NCI-H2029 treated with DMSO at 0.1 percent for 48 hours (cell line): ENCODE results near the gene SEZ6L.
A peak's percentile ranks its signal among the peaks of the same experiment; 100 is the strongest.

ENCODE experiments used
- DNase-seq: peaks from one replicate; lab custom pipeline; 2025; lab: John Stamatoyannopoulos, UW

The SEZ6L gene

GRCh38 chr22:26245001-26245400 lies 75.7 kb downstream of the SEZ6L start:
- DNase-seq = no peak

- no peak for DNase-seq
Observed at GRCh38 chr22:26246552-26246951, 77.3 kb downstream of the SEZ6L start.

DNA sequence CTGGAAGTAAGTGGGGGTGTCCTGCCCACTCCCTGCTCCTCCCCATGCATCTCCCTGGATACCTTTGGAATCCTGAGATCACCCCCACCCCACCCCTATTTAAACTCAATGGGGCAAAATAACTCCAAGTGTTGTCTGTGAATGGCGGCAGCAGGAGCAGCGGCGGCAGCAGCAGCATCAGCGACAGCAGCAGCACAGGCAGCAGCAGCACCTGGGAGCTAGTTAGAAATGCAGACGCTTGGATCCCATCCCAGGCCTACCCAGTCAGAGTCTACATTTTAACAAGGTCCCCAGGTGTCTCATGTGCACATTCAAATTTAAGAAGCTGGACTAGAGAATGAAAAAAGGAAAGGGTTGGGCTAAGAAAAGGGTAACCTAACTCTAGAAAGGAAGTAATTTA lies 82.6 kb downstream of the SEZ6L start:
- DNase-seq = no peak

DNA sequence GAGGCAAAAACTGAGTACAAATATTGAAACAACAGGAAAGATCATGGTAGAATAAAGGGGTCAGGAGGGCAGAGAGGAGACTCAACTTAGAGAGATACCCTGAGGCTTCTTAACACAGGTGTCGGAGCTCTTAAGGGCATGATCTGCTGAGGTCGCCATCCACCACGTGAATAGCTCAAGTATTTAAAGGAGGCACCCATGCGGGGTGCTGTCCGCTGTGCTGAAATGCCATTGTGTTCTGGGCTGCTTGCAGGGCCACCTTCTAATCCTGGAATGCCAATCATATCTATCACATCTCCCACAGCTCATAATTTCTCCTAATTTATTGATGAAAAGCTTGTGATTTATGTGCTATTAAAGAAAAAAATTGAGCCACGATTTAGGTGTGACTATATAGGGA lies 90.2 kb downstream of the SEZ6L start:
- no peak for DNase-seq

DNA sequence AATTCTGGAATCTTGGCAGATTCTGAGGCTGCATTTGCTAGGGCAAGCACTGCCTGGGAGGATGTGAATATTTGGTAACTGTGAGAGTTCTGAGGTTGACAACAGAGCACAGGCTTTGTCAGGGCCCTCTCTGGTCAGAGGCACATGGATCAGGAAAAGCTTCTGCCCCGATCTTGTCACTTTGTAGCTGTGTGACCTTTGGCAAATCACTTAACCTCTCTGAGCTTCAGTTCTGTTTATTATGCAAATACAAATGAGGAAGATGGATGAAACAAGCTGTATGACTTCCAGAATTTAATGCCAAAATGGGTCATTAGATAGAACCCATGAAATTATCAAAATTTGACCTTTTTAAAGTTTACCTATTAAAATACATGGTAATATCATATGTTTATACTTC lies 94.9 kb downstream of the SEZ6L start:
- no peak for DNase-seq

- DNase-seq = no peak
Observed at GRCh38 chr22:26265281-26265680, 96.0 kb downstream of the SEZ6L start.

DNA sequence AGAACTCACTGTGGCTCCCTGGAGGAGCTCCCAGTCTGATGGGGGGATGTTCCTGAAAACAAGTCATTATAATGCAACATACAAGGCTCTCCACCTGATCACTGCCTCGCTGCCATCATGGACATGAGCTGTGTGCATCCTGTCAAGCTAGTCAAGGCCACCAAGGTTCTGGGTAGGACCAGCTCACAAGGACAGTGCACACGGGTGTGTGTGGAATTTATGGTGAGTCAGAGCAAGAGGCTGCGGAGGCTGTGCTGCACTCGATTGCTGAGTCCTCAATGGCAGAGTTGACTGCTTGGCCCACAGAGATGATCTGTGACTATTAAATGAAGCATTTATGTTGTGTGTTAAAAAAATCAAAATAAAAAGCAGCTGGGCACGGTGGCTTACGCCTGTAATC lies 96.6 kb downstream of the SEZ6L start:
- DNase-seq = no peak

DNA sequence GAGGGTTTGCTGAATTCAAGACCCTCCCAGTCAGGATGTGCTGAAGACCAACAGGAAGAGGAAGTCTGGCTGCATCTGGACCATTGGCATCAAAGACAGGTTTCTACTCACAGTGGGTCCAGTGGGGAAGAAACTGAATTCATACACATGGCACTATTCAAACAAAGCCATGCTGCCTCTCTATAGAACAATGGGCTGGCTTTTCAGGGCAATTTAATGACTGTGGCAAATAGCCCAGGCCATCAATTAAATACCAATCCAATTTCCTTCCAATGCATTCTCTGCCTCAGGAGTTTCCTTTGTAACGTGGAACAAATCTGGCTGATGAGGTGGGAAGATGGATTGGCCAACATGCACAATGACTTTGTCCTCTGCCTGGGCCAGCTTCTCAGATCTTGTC lies 98.6 kb downstream of the SEZ6L start:
- peak; percentile 6 for DNase-seq

GRCh38 chr22:26269572-26269971 lies 100.3 kb downstream of the SEZ6L start:
- no peak for DNase-seq

GRCh38 chr22:26271427-26271826 lies 102.2 kb downstream of the SEZ6L start:
- no peak for DNase-seq

DNA sequence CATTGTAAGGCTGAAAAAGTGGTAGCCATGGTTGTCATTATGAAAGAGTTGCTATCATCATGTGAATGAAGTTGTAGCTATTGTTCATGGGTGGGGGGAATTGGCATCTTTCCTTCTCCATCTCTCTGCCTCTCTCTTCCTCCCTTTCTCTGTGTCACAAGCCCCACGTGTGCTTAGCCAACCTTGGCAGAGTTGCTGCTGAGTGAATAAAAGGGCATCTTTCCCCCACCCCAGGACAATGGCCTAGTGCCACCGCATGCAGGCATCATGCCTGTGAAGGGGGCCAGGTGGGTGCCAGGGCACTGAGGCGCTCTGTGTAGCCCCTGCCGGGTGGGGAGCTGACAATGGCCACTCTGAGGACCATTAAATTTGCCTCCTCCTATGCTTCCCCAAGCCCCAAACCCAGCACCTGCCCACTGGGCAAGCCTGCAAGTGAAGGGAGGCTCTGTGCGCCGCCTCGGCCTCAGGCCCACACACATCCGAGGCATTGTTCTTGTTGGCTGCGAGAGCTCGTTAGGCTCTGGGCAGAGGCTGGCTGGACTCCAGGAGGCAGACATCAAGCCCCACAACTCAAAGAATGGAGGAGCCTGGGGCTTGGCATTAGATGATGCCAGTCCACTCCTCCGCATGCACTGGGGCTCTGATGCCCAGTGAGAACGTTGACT lies 103.9 kb downstream of the SEZ6L start:
- peak; percentile 11 for DNase-seq

- no peak for DNase-seq
Observed at GRCh38 chr22:26276529-26277160, 107.4 kb downstream of the SEZ6L start.

DNA sequence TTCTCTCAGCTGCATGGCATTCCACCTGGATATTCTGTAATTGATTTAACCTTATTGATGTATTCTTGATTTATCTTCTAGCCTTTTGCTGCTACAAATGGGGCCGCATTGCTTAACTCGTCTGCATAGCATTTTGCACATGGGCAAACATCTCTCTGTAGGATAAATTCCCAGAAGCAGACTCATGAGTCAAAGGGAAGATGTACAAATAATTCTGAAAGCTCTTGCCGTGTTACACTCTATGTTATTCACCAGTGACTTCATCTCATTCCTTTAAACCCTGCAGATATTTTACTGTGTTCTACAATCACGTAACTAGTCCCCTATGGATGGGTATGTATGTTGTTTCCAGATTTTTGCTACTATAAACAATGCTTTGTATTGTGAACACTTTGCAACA lies 112.7 kb downstream of the SEZ6L start:
- DNase-seq = no peak

GRCh38 chr22:26283330-26283729 lies 114.1 kb downstream of the SEZ6L start:
- no peak for DNase-seq

- DNase-seq = no peak
Observed at GRCh38 chr22:26285632-26286031, 116.4 kb downstream of the SEZ6L start.

DNA sequence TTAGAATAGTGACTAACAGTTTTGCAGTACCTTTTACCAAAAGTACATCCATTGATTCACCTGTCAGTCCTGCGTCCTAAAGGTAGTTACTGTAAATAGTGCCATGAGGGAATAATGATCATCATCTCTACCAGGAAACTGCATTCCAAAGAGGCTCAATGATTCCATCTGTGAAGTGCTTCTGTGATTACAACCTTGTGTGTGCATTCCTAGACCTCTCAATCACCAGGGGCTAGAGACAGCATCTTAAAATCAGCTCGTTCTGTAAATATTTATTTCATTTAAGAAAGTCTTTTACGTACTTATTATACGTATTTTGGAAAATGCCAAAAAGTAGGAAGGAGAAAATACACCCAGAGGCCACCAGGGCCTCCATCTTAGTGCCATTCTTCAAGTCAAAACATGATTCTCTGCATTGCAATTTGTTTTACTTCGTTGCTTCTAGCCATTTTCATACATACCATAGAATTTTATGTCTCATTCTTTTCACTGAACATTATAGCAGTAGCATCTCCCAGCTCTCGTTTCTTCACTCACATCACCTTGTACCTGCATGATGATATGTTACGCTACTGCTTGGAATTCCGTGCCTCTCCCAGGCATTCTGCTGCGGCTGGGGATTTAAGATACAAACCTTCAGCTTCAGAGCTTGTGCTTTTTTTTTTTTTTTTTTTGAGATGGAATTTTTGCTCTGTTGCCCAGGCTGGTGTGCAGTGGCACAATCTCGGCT lies 117.0 kb downstream of the SEZ6L start:
- DNase-seq = no peak

DNA sequence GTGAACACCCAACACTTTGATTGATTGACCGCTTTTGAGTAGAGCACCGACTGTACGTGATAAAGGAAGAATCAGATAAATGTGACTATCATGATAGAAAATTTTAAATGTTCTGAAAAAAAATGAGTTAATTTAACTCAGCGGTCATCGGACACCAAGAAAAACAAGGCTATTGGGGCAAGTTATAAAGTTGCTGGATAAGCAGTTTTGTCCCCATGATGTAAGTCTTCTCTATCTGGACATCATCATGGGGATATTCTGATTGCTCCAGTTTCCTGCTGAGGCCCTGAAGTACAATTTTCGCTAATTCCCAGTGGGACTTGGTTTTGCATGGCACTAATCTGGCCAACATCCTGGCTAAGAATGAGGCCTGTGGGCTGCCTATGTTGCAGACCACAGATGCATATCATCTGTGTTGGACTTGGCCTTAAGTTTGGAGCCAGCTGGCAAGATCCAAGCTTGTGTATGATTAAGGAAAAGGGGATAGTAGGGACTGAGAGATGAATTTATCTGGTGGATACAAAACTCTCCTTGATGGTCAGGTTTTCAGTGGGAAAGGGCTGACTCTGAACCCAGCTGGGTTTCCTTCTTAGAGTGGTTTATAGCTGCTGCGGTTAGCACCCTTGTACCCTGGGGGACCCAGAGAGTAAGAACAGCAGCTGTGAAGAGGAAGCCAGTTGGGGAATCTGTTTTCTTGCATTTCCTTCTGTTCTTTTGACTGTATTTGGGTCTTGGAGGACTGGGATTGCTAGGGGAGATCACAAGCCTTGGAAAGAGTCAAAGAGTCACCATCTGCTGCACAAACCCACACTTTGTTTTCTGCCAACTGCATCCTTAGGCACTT lies 118.3 kb downstream of the SEZ6L start:
- DNase-seq = no peak

GRCh38 chr22:26289611-26290101 lies 120.4 kb downstream of the SEZ6L start:
- DNase-seq = no peak

DNA sequence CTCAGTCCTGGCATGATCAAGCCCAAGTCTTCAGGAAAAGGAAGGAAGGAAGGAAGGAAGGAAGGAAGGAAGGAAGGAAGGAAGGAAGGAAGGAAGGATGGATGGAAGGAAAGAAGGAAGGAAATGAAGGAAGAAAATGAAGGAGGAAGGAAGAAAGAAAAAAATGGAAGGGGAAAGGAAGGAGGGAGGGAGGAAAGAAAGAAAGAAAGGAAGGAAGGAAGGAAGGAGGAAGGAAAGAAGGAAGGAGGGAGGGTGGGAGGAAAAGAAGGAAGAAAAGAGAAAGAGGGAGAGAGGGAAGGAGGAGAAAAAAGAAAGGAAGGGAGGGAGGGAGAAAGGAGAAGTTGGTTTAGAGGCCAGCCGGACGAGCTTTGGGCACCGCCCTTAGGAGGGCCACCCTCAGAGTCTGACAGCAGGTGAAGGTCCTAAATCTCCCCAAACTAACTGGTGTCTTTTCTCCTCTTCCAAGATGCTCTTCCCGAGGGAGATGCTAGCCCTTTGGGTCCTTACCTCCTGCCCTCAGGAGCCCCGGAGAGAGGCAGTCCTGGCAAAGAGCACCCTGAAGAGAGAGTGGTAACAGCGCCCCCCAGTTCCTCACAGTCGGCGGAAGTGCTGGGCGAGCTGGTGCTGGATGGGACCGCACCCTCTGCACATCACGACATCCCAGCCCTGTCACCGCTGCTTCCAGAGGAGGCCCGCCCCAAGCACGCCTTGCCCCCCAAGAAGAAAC lies 122.8 kb downstream of the SEZ6L start:
- no peak for DNase-seq

DNA sequence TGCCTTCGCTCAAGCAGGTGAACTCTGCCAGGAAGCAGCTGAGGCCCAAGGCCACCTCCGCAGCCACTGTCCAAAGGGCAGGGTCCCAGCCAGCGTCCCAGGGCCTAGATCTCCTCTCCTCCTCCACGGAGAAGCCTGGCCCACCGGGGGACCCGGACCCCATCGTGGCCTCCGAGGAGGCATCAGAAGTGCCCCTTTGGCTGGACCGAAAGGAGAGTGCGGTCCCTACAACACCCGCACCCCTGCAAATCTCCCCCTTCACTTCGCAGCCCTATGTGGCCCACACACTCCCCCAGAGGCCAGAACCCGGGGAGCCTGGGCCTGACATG lies 123.4 kb downstream of the SEZ6L start:
- DNase-seq = no peak

DNA sequence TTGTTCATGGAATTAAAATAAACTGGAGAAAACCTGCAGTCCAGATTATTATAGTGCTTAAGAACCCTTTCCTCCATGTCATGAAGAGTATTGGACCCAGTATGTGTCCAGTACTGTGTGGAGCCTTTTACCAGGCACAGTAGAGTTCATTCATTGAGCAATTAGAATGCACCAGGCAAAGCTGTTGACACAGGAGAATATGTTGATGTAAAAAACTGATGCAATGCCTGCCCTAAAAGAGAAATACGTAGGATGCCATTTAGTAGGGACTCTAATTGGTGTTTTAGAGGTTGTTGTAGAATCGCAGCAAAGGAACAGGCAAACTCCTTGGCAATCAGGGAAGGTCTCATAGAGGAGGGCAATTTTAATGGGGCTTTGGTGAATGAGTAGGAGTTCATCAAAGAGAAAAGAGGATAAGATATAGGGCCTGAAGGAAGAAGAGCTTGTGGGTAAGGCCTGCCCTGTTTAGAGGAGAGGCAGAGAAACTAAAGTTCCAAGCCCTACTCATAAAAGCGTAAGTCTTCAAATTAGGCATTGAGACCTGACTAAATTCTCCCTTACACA lies 126.4 kb downstream of the SEZ6L start:
- no peak for DNase-seq
